H1 (cell line): ENCODE data around the gene LOC101059915.
"Not testable (repeated sequence)": the region's sequence is repeated elsewhere in the genome, so short reads cannot be mapped to it uniquely, and the experiment has no call there.

Experiments used
- CTCF ChIA-PET: fragments of 300-600 bp; sonication (Branson Sonifier 250); formaldehyde crosslinking; loops from one replicate; lab custom pipeline; 2021; ENCODE audit not compliant: partially characterized antibody; lab: Charles Lee
- POLR2A ChIA-PET: fragments of 300-600 bp; sonication (Branson Sonifier 250); formaldehyde crosslinking; loops from one replicate; lab custom pipeline; 2021; ENCODE audit warnings: inconsistent platforms; ENCODE audit not compliant: partially characterized antibody; lab: Charles Lee
- DNase-seq, 2 experiments: peaks; one replicate each; pipeline versions ENCODE4 v3.0.0 to v3.0.0-alpha.2; 2010 to 2022; ENCODE audit warnings: low spot score in 2 of 2, low read depth in 1 of 2, mixed read lengths in 1 of 2
- FAIRE-seq: peaks from 2 replicates; lab custom pipeline; 2011; peaks lifted over from hg19 to GRCh38; lab: Jason Lieb, UNC
- H2AFZ ChIP-seq: 2 replicates; pipeline ENCODE4 v1.8.1; 2012; ENCODE audit warnings: low read length, inconsistent platforms
- H2AK5ac ChIP-seq: 2 replicates; pipeline ENCODE4 v1.6.1; 2013; ENCODE audit warnings: low read depth, low read length
- H2BK120ac ChIP-seq: replicated peaks from 2 replicates; pipeline ENCODE3; 2013; ENCODE audit warnings: low read depth, low read length, inconsistent platforms
- H2BK12ac ChIP-seq: 2 replicates; pipeline ENCODE4 v1.6.1; 2013; ENCODE audit warnings: low read depth, low read length
- H2BK15ac ChIP-seq: 2 replicates; pipeline ENCODE4 v1.6.1; 2013; ENCODE audit warnings: low read length
- H2BK20ac ChIP-seq: 2 replicates; pipeline ENCODE4 v1.6.1; 2013; ENCODE audit warnings: low read length
- H2BK5ac ChIP-seq: 2 replicates; pipeline ENCODE4 v1.6.1; 2013; ENCODE audit warnings: low read depth, low read length
- H3K14ac ChIP-seq: 2 replicates; pipeline ENCODE4 v1.6.1; 2013; ENCODE audit warnings: inconsistent platforms; ENCODE audit not compliant: insufficient read length
- H3K18ac ChIP-seq: 2 replicates; pipeline ENCODE4 v1.6.1; 2013; ENCODE audit warnings: low read length; ENCODE audit errors: extremely low read depth
- H3K23ac ChIP-seq: 2 replicates; pipeline ENCODE4 v1.6.1; 2013; ENCODE audit warnings: inconsistent platforms; ENCODE audit not compliant: insufficient read length
- H3K23me2 ChIP-seq: 2 replicates; pipeline ENCODE4 v1.6.1; 2013; ENCODE audit warnings: low read depth, low read length
- H3K27ac ChIP-seq: 2 replicates; pipeline ENCODE4 v1.6.1; 2011; ENCODE audit warnings: low read depth, low read length, inconsistent platforms
- H3K27me3 ChIP-seq, 4 experiments: replicated peaks in 1 of 4; 1 replicate in 1 of 4; 2 replicates in 3 of 4; pipeline versions ENCODE4 v1.6.1 to v1.8.1; 2011 to 2013; ENCODE audit warnings: low read length in 3 of 4, mild to moderate bottlenecking in 3 of 4, inconsistent platforms in 2 of 4, mixed read lengths in 2 of 4, moderate library complexity in 1 of 4; ENCODE audit not compliant: control insufficient read depth in 3 of 4, insufficient read depth in 3 of 4; ENCODE audit errors: extremely low read depth in 1 of 4
- H3K36me3 ChIP-seq, 4 experiments: 2 replicates each; pipeline versions ENCODE4 v1.6.1 to v1.8.1; 2011 to 2013; ENCODE audit warnings: mild to moderate bottlenecking in 4 of 4, low read length in 3 of 4, moderate library complexity in 2 of 4, control low read depth in 1 of 4, inconsistent platforms in 1 of 4; ENCODE audit not compliant: insufficient read depth in 4 of 4, control insufficient read depth in 2 of 4
- H3K4ac ChIP-seq: replicated peaks from 2 replicates; pipeline ENCODE3; 2013; ENCODE audit warnings: low read length, low read depth, mixed read lengths, inconsistent platforms; ENCODE audit not compliant: insufficient read length
- H3K4me1 ChIP-seq, 4 experiments: replicated peaks in 1 of 4; 1 replicate in 1 of 4; 2 replicates in 3 of 4; pipeline versions ENCODE4 v1.6.1 to v1.8.1; 2011 to 2013; ENCODE audit warnings: low read length in 3 of 4, inconsistent platforms in 2 of 4, mixed read lengths in 1 of 4; ENCODE audit not compliant: insufficient read depth in 4 of 4, control insufficient read depth in 3 of 4
- H3K4me2 ChIP-seq, 2 experiments: 2 replicates each; pipeline versions ENCODE4 v1.6.1 to v1.8.1; 2011 to 2013; ENCODE audit warnings: low read depth in 2 of 2, low read length in 2 of 2, control low read depth in 1 of 2, inconsistent platforms in 1 of 2, mild to moderate bottlenecking in 1 of 2; ENCODE audit not compliant: insufficient read depth in 1 of 2
- H3K4me3 ChIP-seq, 4 experiments: fragments of 200-600, 300-600 bp in 1 of 4; sonication (generic), shearing (Covaris generic), sonication (Bioruptor Twin) in 1 of 4; 2 replicates each; pipeline versions ENCODE4 v1.5.1 to v1.8.1; 2011 to 2016; ENCODE audit warnings: low read length in 4 of 4, low read depth in 3 of 4, control low read depth in 2 of 4, inconsistent platforms in 2 of 4, mild to moderate bottlenecking in 2 of 4, mixed read lengths in 1 of 4, moderate library complexity in 1 of 4; ENCODE audit not compliant: insufficient read depth in 2 of 4; ENCODE audit errors: extremely low read depth in 1 of 4
- H3K56ac ChIP-seq: replicated peaks from 2 replicates; pipeline ENCODE3; 2013; ENCODE audit warnings: low read depth, mild to moderate bottlenecking, mixed read lengths, low read length, inconsistent platforms; ENCODE audit not compliant: insufficient read length
- H3K79me1 ChIP-seq: 2 replicates; pipeline ENCODE4 v1.6.1; 2013; ENCODE audit warnings: low read depth, low read length, control low read depth
- H3K79me2 ChIP-seq, 2 experiments: 2 replicates each; pipeline versions ENCODE4 v1.6.1 to v1.8.1; 2012 to 2013; ENCODE audit warnings: low read length in 2 of 2, mild to moderate bottlenecking in 2 of 2, inconsistent platforms in 1 of 2; ENCODE audit not compliant: insufficient read depth in 2 of 2, control insufficient read depth in 1 of 2
- H3K9ac ChIP-seq, 4 experiments: replicated peaks in 1 of 4; 1 replicate in 1 of 4; 2 replicates in 3 of 4; pipeline versions ENCODE4 v1.6.1 to v1.8.1; 2011 to 2013; ENCODE audit warnings: low read depth in 3 of 4, low read length in 3 of 4, control low read depth in 2 of 4, mild to moderate bottlenecking in 2 of 4, moderate library complexity in 2 of 4, inconsistent platforms in 1 of 4; ENCODE audit errors: extremely low read depth in 1 of 4
- H3K9me3 ChIP-seq, 2 experiments: 2 replicates each; pipeline versions ENCODE4 v1.6.1 to v1.8.1; 2012 to 2013; ENCODE audit warnings: mild to moderate bottlenecking in 2 of 2, moderate library complexity in 2 of 2, control low read depth in 1 of 2, inconsistent platforms in 1 of 2, low read depth in 1 of 2, low read length in 1 of 2, mixed read lengths in 1 of 2; ENCODE audit not compliant: insufficient read depth in 2 of 2
- H4K20me1 ChIP-seq, 2 experiments: replicated peaks in 1 of 2; 2 replicates each; pipeline versions ENCODE3 to v1.8.1; 2011 to 2013; ENCODE audit warnings: inconsistent platforms in 2 of 2, low read length in 2 of 2, mild to moderate bottlenecking in 1 of 2; ENCODE audit not compliant: insufficient read depth in 2 of 2, control insufficient read depth in 1 of 2
- H4K5ac ChIP-seq: 2 replicates; pipeline ENCODE4 v1.6.1; 2013; ENCODE audit warnings: low read length, low read depth, mixed read lengths, inconsistent platforms; ENCODE audit not compliant: insufficient read length
- H4K8ac ChIP-seq: 2 replicates; pipeline ENCODE4 v1.8.0; 2013; ENCODE audit warnings: mild to moderate bottlenecking, moderate library complexity, low read length, inconsistent platforms; ENCODE audit not compliant: insufficient read depth; ENCODE audit errors: extremely low read depth
- H4K91ac ChIP-seq: replicated peaks from 2 replicates; pipeline ENCODE3; 2013; ENCODE audit warnings: low read length, mixed read lengths, inconsistent platforms; ENCODE audit not compliant: insufficient read length
- WGBS, 2 experiments: shearing (Covaris generic) in 1 of 2; methylation state at CpG; one replicate each; pipeline versions ENCODE4 v1.1.6 to v1.1.7; 2013 to 2015; ENCODE audit warnings: low lambda C conversion rate in 2 of 2, mixed read lengths in 2 of 2, inconsistent platforms in 1 of 2, low coverage in 1 of 2, missing lambda C conversion rate in 1 of 2; ENCODE audit not compliant: insufficient replicate concordance in 2 of 2, insufficient coverage in 1 of 2, insufficient read length in 1 of 2; ENCODE audit errors: extremely low coverage in 1 of 2, missing lambda C conversion rate in 1 of 2; 5-methylcytosine and 5-hydroxymethylcytosine counted together

LOC101059915 gene

DNA sequence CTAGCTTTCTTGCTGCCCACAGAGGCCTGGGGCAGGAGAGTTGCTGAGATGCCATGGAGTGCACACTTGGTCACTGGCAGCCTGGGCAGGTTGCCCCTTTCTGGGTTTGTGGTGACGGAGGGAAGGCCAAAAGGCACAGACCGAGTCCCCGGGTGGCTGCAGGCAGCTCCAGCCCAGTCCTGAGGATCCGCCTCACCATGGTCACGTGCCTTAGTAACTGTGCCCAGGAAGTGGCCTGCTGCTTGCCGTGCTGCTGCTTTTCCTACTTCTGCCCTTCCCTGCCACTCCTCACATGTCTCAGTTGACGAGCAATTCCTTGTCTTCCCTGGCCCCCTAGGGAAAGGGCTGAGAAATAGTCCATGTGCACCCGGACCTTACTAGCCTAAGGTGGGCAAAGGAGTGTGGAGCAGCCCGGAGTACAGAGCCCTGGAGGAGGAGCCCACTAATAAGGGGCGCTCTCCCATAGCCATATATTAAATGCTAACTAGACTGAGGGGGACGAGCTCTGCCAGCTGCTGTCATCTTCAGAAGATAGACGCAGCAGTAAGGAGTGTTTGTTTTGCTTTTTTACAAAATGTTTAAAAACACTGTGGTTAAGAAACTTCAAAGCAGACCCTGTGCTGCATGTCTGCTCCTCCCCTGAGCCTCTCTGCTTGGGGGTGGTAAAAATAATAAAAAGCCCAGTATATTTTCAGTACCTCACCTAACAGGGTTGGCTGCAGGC lies 31.1 kb downstream of the LOC101059915 start:
- H3K79me1 ChIP-seq, H3K23ac ChIP-seq, H3K79me2 ChIP-seq, H3K9ac ChIP-seq, H3K4ac ChIP-seq, H3K23me2 ChIP-seq, FAIRE-seq, H2AK5ac ChIP-seq, H3K27me3 ChIP-seq, H3K4me3 ChIP-seq, H3K9me3 ChIP-seq, H2BK20ac ChIP-seq, H3K27ac ChIP-seq, H3K36me3 ChIP-seq, H2AFZ ChIP-seq, H3K56ac ChIP-seq, H3K18ac ChIP-seq, CTCF ChIA-PET, H4K91ac ChIP-seq, H4K20me1 ChIP-seq, H4K5ac ChIP-seq, H2BK12ac ChIP-seq, DNase-seq, H2BK120ac ChIP-seq, POLR2A ChIA-PET, H3K4me1 ChIP-seq, H3K14ac ChIP-seq, H2BK5ac ChIP-seq, H2BK15ac ChIP-seq, H3K4me2 ChIP-seq, H4K8ac ChIP-seq: not testable (repeated sequence)
- no CpG with 5 or more reads among the region's 12 CpGs for WGBS, 2 experiments

GRCh38 chrX:71699023-71699344 lies 31.6 kb downstream of the LOC101059915 start:
- H4K91ac ChIP-seq, H3K4me3 ChIP-seq, H4K20me1 ChIP-seq, H3K9ac ChIP-seq, H3K79me2 ChIP-seq, H3K23me2 ChIP-seq, H3K27ac ChIP-seq, H3K18ac ChIP-seq, H3K79me1 ChIP-seq, H3K56ac ChIP-seq, H2BK5ac ChIP-seq, CTCF ChIA-PET, H3K4me2 ChIP-seq, H4K8ac ChIP-seq, FAIRE-seq, H2BK20ac ChIP-seq, H2BK15ac ChIP-seq, H2AK5ac ChIP-seq, H3K14ac ChIP-seq, H3K27me3 ChIP-seq, H2AFZ ChIP-seq, H2BK120ac ChIP-seq, DNase-seq, H3K36me3 ChIP-seq, H3K4me1 ChIP-seq, POLR2A ChIA-PET, H4K5ac ChIP-seq, H3K23ac ChIP-seq, H3K9me3 ChIP-seq, H3K4ac ChIP-seq, H2BK12ac ChIP-seq: not testable (repeated sequence)
- no CpG with 5 or more reads among the region's 4 CpGs for WGBS, 2 experiments
